Body of pancreas (tissue), 4 donors: ENCODE results near the gene DHRS11.

Source experiments
- POLR2A ChIP-seq, 3 donors: fragments of 450-650 bp; IDR thresholded peaks; one replicate each; pipeline ENCODE4 v1.6.1; 2016; ENCODE audit warnings: antibody characterized with exemption in 3 of 3, mild to moderate bottlenecking in 2 of 3
- TF ChIP-seq, protein P1 (sequence below), 7 experiments: fragments of 450-650 bp in 4 of 7; fragments of 200-600 bp in 3 of 7; sonication (generic) in 3 of 7; IDR thresholded peaks; one replicate each; pipeline ENCODE4 v1.5.1; 2016 to 2019; ENCODE audit warnings: antibody characterized with exemption in 7 of 7

DNA sequence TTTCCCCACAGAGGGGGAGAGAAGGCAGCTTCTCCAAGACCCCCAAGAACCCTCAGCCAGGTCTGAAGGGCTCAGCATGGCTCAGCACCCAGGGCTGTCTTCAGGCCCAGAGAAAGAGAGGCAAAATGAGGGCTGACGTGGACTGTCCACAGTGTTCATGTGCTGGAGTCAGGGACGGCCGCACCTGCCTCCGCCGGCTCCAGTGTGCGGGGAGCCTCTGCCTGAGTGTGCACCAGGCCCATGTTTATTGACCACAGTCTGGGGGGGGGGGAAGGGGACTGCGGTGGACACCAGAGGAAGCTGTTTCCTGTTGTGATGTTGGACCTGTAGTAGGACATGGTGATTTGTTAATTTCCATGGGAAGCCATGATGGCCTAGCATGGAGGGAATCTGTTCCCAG is 16.6 kb downstream of the DHRS11 start:
- TF ChIP-seq, protein P1, sequence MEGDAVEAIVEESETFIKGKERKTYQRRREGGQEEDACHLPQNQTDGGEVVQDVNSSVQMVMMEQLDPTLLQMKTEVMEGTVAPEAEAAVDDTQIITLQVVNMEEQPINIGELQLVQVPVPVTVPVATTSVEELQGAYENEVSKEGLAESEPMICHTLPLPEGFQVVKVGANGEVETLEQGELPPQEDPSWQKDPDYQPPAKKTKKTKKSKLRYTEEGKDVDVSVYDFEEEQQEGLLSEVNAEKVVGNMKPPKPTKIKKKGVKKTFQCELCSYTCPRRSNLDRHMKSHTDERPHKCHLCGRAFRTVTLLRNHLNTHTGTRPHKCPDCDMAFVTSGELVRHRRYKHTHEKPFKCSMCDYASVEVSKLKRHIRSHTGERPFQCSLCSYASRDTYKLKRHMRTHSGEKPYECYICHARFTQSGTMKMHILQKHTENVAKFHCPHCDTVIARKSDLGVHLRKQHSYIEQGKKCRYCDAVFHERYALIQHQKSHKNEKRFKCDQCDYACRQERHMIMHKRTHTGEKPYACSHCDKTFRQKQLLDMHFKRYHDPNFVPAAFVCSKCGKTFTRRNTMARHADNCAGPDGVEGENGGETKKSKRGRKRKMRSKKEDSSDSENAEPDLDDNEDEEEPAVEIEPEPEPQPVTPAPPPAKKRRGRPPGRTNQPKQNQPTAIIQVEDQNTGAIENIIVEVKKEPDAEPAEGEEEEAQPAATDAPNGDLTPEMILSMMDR (IDR thresholded peaks at IDR 0.05), result no peak
- no peak for TF ChIP-seq POLR2A (IDR thresholded peaks at IDR 0.05)
